ENCODE results near the gene REEP6.
"Not testable (repeated sequence)": the region's sequence is repeated elsewhere in the genome, so short reads cannot be mapped to it uniquely, and the experiment has no call there.

Gene REEP6

DNA sequence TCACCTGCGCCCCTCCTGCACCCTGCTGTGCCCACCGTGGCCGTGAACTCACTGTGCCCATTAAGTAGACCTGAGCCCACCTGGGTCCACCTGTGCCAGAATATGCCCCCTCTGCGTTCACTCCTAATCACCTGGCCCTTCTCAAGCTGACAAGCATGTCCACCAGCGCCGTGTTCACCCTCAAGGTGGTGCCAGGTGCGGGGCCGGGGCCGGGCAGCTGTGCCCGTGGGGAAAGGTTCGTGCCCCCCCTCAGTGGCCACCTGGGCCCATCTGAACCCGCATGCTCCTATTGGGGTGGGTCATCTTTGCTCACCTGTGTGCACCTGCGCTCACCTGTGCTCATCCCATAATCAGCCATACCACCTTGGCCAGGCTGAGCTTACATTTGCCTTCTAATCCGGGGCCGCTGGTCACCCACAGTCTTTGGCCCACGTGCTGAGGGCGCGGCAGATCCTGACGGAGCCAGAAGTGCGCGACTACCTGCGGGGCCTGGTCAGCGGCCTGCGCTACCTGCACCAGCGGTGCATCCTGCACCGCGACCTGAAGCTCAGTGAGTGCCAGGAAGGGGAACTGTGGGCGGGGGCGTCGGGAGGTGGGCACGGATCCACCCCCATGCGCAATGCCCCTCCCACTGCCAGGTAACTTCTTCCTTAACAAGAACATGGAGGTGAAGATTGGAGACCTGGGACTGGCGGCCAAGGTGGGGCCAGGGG lies 35.2 kb downstream of the REEP6 start:
- no peak for DNase-seq

DNA sequence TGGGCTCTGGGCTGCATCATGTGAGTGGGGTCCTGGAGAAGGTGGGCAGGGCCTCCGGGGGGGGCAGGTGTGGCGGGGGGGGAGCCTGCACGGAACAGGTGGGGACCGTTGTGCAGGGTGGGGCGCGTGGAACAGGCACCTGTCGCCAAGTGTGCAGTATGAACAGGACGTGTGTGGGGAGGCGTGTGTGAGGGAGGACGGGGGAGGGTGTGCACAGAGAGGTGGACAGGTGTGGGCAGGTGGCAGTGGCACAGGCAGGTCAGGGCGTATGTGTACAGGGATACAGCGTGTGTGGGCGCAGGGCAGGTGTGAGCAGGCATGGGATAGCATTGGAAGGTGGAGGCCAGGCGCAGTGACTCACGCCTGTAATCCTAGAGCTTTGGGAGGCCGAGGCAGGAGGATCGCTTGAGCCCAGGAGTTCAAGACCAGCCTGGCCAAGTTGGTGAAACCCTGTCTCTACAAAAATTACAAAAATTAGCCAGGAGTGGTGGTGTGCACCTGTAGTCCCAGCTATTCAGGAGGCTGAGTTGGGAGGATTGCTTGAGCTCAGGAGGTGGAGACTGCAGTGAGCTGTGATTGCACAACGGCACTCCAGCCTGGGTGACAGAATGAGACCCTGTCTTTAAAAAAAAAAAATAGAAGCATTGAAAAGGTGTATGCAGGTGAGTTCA lies 36.1 kb downstream of the REEP6 start:
- no peak for DNase-seq

DNA sequence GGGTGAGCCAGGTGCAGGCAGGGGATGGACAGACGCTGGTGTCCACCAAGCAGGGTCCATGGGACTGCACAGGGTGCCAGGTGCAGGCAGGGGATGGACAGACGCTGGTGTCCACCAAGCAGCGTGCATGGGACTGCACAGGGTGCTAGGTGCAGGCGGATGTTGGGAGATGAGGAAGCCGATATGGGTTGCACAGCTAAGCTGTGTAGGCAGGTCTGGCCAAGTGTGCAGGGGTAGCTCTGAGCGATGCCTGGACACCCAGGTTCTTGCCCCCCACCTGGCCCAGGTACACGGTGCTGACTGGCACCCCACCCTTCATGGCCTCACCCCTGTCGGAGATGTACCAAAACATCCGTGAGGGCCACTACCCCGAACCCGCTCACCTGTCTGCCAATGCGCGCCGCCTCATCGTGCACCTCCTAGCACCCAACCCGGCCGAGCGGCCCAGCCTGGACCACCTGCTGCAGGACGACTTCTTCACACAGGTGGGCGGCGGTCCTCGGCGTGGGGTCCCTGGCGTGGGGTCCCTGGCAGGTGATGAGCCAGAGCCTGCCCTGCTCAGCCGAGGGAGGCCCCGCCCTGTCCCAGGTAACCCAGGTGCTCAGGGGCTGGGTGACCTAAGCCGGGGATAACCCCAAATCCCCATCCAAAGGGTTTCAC lies 36.8 kb downstream of the REEP6 start:
- DNase-seq = no peak

DNA sequence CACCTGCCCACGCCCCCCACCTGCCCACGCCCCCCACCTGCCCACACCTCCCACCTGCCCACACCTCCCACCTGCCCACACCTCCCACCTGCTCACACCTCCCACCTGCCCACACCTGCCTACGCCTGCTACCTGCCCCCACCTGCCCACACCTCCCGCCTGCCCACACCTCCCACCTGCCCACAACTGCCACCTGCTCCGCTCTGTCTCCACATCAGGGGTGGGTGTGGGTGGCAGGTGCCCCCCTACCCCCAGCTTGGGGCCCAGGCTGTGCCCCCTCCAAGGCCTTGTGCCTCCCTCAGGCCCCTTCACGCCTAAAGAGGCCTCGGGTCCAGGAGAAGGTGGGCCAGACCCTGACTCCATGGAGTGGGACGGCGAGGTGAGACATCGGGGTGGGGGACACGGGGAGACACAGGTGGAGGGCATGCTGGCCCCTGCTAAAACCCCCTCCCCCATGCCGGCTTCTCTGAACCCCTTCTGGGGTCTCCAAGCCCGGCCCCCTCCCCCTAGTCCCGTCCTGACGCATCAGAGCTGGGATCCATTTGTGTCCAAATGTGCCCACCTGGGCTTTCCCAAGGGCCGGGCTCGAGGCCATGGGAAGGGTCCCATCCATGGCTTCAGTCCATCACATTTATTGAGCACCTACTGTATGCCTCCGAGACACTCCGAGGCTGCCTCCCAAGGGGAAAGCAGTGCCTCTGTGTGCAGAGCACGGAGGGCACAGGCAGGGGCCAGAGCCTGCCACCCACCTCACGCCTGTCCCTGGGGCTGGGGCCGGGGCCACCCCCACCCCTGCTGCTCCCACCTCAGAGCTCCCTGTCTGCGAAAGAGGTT lies 37.8 kb downstream of the REEP6 start:
- DNase-seq = no peak

DNA sequence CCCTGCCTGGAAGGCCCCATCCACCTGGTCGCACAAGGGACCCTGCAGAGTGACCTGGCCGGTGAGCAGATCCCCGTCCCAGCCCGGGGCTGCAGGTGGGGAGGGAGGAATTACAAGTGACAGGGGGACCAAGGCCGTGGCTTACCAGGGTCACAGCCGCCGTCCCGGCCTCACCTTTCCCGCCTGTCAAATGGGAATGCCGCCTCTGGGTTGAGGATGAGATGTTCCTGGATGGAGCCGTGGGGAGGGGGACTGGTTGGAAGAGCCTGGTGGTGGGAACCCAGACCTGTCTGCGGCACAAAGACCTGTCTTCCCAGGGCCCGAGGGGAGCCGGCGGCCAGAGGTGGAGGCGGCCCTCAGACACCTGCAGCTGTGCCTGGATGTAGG lies 38.4 kb downstream of the REEP6 start:
- no peak for DNase-seq

DNA sequence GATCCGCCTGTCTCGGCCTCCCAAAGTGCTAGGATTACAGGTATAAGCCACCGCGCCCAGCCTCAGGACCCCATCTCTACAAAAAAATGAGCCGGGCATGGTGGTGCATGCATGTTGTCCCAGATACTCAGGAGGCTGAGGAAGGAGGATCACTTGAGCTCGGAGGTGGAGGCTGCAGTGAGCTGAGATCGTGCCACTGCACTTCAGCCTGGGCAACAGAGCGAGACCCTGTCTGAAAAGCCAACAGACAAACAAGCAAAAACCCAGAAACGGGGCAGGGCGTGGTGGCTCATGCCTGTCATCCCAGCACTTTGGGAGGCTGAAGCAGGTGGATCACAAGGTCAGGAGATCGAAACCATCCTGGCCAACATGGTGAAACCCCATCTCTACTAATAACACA lies 39.9 kb downstream of the REEP6 start:
- not testable (repeated sequence) for DNase-seq

DNA sequence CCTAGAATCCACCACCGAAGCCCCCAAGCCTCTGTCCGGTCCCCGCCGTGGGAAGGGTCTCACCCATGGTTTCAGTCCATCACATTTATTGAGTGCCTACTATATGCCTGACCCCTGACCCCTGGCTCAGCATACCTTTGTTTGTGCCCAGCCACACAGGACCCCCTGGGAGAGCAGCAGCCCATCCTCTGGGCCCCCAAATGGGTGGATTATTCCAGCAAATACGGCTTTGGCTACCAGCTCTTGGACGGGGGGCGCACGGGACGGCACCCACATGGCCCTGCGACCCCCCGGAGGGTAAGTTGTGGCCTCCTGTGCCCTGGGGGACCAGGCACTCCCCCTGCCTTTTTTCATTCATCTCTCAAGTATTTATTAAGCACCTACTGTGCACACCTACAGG lies 40.6 kb downstream of the REEP6 start:
- no peak for DNase-seq

DNA sequence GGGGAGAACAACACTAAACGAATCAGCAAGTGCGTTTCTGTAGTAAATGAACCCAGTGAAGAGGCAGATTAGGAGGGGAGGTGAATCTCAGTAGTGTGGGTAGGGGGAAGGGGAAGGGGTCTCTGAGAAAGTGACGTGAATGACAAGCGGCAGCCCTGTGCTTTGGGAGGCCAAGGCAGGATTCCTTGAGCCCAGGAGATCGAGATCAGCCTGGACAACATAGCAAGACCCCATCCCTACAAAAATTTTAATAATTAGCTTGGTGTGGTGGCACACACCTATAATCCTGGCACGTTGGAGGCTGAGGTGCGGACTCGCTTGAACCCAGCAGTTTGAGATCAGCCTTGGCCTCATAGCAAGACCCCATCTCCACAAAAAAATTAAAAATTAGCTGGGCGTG lies 41.0 kb downstream of the REEP6 start:
- no peak for DNase-seq

DNA sequence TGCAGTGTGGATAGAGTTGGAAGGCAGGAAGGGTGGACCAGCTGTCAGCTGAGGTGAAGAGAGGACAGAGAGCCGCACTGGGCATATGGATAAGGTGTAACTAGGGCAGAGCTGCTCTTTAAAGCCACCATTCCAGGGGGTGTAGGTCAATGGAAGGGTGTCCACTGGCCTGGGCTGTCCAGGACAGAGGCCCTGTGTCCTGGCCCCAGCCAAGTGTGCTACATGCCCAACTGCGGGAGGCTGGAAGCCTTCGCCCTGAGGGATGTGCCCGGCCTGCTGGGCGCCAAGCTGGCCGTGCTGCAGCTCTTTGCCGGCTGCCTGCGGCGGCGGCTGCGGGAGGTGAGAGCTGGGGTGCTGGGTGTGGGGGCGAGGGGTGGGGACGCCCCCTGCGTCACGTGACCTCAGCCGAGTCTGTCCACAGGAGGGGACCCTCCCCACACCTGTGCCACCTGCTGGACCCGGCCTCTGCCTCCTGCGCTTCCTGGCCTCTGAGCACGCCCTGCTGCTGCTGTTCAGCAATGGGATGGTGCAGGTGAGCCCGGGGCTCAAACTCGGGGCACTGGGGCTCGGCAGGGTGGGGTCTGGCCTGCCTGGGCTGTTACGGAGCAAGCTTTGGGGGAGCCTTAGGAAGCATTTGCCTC lies 42.6 kb downstream of the REEP6 start:
- no peak for DNase-seq

DNA sequence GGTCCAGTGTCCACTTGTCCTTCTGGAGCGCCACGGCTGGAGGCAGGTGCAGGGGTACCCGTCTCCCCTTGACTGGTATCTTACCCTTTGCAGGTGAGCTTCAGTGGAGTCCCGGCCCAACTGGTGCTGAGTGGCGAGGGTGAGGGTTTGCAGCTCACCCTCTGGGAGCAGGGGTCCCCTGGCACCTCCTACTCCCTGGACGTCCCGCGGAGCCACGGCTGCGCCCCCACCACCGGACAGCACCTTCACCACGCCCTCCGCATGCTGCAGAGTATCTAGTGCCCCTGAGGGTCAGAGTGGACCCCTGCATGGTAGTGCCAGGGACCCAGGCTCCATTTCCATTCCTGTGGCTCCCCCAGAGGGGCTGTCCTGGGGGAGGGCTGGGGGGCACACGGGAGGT lies 44.0 kb downstream of the REEP6 start:
- DNase-seq = no peak

DNA sequence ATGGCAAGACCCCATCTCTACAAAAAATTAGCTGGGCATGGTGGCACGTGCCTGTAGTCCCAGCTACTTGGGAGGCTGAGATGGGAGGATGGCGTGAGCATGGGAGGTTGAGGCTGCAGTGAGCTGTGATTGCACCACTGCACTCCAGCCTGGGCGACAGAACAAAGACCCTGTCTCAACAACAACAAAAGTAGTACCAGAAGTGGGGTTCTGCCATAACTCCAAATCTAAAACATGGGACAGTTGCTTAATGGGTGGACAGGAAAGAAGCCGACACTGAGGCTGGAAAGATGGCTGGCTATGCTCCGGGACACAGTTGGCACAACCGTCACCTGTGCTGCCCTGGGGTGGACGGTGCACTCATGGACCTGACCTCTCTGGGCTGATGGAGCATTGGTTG lies 44.7 kb downstream of the REEP6 start:
- DNase-seq = not testable (repeated sequence)

DNA sequence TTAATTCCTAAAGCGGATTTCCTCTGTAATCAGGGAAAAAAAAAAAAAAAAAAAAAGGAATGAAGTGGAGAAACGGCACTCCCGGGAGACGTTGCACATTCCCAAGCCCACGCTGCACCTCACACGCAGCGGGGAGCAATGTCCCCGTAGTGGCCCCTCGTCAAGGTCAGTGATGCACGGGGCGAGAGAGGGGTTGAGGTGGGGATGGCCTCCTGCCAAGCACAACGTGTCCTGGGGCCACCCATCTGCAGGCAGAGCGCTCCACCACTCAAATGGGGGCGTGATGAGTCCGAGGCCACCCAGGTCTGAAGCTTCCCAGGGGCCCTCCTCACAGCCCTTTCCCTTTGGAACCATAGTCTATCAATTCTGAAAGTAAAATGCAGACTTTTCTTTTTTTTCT lies 48.0 kb downstream of the REEP6 start:
- no peak for DNase-seq

DNA sequence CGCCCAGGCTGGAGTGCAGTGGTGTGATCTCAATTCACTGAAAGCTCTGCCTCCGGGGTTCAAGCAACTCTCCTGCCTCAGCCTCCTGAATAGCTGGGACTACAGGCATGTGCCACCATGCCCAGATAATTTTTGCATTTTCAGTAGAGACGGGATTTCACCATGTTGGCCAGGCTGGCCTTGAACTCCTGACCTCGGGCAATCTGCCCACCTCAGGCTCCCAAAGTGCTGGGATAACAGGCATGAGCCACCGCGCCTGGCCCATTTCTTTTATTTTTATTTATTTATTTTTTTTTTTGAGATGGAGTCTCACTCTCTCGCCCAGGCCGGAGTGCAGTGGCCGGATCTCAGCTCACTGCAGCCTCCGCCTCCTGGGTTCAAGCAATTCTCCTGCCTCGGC lies 48.8 kb downstream of the REEP6 start:
- not testable (repeated sequence) for DNase-seq

DNA sequence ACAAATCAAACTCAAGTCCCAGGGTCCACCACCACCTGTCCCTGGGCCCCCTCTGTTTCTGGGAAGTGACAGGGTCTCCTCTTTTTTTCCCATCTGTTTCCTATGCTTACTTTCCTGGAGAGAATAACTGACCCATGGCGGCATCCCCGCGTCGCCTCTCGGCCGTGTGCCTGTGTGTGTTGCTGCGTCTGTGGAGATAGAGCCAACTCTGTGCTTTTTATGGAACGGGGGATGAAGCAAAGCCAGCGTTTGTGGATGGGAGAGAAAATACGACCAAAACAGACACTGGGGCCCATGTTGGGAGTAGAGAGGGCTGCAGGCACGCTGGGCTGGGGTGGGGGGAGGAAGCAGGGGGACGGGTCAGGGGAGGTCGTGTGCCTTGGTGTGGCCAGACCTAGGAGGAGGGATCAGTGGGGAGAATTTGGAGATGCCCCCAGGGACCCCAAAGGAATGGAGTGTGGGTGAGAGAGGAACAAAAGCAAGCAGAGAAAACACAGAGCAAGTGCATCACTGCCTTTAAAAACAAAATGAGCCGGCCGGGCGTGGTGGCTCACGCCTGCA lies 49.5 kb downstream of the REEP6 start:
- DNase-seq = no peak
